A673 (cell line): ENCODE results near the gene MON2.

ENCODE experiments used
- CTCF ChIP-seq: fragments of 300-800, 200-600 bp; sonication (generic); conservative IDR thresholded peaks from 2 replicates; pipeline ENCODE4 v1.5.1; 2017; ENCODE audit warnings: low read depth, mild to moderate bottlenecking, antibody characterized with exemption, low read length, moderate library complexity, mixed read lengths
- EZH2 ChIP-seq: fragments of 200-600 bp; sonication (generic); IDR thresholded peaks from 2 replicates; pipeline ENCODE4 v1.6.1; 2017; ENCODE audit warnings: borderline replicate concordance, low read depth, mild to moderate bottlenecking, mixed read lengths, antibody characterized with exemption, low read length; ENCODE audit not compliant: poor library complexity, severe bottlenecking

GRCh38 chr12:62643486-62643885 lies 176.9 kb downstream of the MON2 start:
- TF ChIP-seq EZH2 (no peak), CTCF (no peak)
